Measurements from ENCODE around the gene RIPOR3. TPM values are rescaled to one million over a fixed set of nuclear protein-coding genes. Genes with fewer than 3 reads are reported as not detected.

RIPOR3 gene
- total RNA-seq, 1 donor from 2014 or later, result not detected

DNA sequence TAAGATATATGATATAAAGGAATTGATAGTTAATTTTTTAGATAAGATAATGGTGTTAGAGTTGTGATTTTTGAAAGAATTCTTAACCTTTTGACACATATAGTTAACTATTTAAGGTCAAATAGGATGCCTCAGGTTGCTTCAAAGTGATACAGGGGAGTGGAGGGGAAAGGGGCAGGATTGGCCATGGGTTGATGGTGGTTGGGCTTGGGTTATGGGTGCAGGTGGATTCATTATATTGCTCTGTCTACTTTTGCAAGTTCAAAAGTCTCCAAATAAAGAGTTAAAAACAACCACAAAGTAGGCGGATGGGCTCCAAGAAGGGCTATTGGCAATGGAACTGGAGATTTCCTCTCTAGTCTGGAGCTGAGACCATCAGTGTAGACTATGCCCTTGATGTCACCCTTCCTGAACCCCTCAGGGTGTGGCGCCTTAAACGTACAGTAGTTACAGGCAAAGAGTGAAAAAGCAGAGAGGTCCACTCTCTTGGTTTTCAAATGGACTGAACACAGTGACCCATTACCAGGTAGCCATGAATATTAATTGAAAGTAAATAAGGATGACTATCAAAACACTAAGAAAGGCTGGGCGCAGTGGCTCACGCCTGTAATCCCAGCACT lies 100.0 kb downstream of the RIPOR3 start:
- no peak for DNase-seq (ENCODE audit: low read depth, low spot score)

DNA sequence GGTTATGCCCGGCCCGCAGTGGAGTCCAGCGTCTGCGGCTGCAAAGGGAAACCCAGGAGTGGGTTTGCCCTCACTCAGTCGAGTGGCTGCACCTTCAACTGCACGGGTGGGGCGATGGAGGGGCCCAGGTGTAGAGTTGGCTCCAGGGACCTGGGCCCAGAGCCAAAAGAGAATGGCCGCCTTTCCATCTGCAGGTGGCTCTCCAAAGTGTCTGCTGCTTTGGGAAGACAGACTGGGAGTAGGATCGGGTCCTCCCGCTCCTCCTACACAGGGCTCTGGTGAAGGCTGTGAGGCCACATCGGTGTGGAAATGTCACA lies 101.0 kb downstream of the RIPOR3 start:
- no peak for DNase-seq (ENCODE audit: low read depth, low spot score)

DNA sequence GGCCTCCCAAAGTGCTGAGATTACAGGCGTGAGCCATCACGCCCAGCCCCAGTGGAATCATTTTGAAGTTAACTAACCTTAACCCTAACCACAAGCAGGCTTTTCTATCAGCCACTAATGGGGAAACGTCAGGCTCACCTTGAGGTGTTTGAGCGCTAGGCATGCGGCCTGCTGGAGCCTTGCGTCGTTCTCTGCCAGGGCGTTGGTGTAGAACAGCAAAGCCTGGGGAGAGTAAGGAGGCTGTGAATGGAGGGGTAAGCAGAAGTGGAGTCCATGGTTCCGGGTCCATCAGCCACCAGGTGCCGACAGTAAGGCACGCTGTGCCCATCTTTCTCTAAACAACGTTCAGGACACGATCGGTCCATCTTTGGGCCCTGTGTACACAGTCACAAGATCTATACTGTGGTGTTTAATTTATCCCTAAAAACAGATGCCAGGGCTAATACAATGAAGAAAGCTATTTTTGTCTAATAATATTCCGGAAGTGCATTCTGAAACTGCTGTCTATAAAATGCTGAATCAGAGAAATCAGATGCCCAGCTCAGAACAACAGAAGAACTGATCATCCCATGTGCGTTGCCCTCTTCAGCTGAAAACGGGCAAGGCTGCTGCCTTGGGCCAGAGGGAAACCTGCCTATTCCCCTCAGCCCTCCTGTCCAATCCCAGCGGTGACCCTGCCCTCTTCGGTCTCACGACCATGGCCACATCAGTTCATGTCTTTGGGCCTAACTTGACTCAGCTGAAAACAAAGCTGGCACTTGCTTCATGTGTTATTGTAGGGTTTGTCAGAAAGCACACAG lies 101.6 kb downstream of the RIPOR3 start:
- DNase-seq (ENCODE audit: low read depth, low spot score), result no peak

DNA sequence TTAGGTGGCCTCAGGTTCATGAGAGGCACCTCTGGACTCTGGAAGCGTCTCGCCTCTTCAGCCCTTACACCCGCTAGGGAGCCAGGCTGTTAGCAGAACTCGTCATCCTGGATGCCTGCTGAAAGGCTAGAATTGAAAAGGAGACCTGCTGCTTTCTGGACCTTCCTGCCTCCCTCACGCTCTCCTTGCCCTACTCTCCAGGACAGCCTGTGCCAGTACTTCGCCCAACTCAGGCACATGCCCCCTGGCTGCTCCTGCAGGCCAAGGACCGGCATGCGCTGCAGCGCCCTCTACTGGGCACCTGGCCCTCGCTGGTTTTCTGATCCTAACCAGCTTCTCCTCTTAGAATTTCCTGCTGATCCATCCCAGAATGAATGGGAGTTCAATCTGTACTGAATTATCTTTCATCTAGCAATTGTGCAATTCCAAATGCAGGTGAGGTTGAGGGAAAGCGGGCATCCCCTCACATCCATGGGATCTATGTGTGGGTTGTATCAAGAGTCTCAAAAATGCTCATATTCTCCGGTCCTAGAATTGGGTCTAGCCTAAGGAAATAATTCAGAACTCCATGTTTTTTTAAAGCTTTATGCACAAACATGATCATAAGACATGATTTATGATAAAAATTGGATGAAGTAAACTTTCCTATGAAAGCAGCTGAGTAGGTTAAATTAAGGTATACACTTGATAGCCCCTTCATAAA lies 103.2 kb downstream of the RIPOR3 start:
- no peak for DNase-seq (ENCODE audit: low read depth, low spot score)

DNA sequence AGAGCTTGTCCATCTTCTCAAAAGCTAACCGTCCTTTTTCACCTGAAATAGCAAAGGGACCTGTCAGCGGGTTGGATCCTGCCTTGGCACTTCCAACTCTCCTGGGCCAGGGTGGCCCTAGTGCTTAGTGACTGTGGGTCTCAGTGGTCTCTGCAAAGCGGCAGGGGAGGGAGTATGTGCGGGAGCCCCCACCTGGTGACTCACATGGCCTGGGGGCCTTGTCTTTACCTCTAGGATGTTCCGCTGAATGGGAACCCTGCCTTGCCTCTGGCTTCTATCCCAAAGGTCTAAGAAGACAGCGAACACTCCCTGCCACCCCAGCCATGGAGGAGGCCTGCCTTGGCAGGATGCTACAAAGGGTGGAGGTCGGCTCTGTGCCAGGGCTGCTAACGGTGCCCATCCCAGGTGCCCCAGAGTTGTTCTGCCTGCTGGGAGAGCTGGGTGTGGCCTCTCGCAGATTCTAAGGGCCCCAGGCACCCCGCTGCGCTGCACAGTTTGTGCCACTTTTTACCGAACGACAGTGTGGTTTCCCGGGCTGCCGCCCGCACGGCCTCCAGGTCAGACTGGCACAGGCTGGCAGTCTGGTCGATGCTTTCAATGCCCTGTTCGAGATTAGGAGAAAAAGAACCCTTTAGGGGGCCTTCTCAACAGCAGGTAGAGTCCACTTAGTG lies 103.9 kb downstream of the RIPOR3 start:
- no peak for DNase-seq (ENCODE audit: low read depth, low spot score)

DNA sequence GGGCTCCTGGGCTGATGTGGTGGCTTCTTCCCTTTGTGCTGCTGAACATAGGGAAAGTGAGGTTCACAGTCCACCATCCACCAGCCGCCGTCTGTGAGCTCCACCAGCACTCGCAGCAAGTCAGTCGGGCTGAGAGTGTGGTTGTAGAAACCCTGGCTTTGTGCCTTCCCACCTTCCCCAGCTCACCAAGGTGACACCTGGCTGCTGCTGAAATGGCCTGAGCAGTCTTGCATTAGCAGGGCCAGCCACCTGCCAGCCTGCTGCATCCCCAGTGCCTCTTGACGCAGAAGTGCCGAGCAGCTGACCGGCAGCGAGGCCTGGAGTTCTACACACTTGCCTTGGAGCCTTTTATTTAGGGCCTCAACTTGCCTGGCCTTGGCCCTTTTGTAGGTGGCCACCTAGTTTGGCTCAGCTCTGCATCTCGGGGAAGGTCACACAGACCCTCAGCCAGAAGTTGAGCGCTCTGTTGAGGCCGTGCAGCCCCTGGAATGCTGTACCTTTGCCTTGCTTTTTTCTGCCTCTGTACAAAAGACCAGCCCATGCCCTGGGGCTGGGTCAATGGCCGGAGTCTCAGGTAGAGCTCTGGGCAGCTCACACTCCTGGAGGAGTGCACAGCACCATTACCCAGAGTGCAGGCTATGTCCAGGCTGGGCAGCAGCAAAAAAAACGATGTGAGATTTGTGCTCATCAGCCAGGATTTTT lies 104.7 kb downstream of the RIPOR3 start:
- DNase-seq (ENCODE audit: low read depth, low spot score), result no peak

DNA sequence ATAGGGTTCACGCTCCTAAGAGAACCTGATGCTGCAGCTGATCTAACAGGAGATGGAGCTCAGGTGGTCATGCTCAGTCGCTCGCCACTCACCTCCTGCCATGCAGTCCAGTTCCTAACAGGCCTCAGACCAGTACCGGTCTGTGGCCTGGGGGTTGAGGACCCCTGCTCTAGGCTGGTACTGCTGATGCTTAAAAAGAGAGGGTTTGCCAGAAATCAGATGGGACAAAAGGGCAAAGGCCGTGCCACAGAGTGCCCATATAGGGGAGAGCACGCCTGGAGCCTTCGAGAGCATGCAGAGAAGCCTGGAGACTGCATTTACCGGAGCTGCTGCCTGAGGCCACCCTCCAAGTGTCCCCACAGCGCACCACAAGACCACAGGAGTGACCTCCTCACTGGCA lies 105.7 kb downstream of the RIPOR3 start:
- no peak for DNase-seq (ENCODE audit: low read depth, low spot score)

DNA sequence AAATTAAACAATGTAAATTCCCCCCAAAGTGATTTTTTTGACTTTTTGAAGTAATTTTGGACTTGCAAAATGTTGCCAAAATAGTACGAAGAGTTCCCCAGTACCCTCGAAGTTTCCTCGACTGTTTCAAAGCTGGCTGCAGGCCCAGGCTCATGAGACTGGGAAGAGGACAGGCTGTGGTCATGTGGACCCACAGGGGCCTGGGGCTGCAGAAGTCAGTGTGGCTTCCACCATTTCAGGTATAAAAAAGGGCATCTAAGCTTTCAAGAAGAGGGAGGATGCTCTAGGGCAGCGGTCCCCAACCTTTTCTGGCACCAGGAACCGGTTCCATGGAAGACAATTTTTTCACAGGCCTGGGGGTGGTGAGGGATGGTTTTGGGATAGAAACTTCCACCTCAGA lies 106.1 kb downstream of the RIPOR3 start:
- no peak for DNase-seq (ENCODE audit: low read depth, low spot score)

DNA sequence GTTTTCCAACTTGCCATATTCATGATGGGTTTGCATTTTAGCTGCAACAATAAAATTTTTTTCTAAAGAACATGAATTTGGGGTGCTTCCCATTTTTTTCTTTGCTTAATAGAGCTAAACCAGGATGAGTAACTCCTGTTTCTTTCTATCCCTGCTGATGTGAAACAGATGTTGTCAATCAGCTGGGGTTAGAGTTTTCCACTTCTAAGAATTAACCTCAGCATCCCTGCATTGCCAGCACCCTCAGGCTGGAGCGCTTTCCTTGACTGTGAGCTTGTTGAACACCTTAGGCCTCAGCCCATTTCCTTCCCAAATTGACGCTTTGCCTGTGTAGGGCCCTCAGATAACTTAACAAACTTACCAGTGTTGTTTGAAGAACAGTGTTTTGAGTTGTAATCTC lies 106.7 kb downstream of the RIPOR3 start:
- no peak for DNase-seq (ENCODE audit: low read depth, low spot score)

DNA sequence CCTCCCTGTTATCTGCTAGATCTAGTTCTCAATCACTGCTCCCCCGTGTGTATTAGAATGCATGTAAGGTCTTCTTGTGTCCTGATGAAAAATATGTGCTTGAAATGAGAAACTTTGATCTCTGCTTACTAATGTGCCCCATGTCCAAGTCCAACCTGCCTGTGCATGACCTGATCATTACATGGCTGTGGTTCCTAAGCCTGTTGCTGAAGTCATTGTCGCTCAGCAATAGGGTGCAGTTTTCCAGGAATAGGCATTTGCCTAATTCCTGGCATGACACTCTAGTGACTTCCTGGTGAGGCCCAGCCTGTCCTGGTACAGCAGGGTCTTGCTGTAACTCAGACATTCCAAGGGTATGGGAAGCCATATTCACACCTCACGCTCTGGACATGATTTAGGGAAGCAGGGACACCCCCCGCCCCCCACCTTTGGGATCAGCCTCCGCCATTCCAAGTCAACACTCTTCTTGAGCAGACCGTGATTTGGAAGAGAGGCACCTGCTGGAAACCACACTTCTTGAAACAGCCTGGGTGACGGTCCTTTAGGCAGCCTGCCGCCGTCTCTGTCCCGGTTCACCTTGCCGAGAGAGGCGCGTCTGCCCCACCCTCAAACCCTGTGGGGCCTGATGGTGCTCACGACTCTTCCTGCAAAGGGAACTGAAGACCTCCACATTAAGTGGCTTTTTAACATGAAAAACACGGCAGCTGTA lies 107.7 kb downstream of the RIPOR3 start:
- DNase-seq (ENCODE audit: low read depth, low spot score), result no peak

DNA sequence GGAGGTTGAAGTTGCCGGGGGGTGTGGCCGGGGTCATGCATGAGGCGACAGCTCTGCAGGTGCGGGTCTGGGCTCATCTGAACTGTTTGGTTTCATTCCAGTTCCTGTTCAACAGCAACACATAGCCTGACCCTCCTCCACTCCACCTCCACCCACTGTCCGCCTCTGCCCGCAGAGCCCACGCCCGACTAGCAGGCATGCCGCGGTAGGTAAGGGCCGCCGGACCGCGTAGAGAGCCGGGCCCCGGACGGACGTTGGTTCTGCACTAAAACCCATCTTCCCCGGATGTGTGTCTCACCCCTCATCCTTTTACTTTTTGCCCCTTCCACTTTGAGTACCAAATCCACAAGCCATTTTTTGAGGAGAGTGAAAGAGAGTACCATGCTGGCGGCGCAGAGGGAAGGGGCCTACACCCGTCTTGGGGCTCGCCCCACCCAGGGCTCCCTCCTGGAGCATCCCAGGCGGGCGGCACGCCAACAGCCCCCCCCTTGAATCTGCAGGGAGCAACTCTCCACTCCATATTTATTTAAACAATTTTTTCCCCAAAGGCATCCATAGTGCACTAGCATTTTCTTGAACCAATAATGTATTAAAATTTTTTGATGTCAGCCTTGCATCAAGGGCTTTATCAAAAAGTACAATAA lies 108.6 kb downstream of the RIPOR3 start:
- DNase-seq (ENCODE audit: low read depth, low spot score), result no peak

DNA sequence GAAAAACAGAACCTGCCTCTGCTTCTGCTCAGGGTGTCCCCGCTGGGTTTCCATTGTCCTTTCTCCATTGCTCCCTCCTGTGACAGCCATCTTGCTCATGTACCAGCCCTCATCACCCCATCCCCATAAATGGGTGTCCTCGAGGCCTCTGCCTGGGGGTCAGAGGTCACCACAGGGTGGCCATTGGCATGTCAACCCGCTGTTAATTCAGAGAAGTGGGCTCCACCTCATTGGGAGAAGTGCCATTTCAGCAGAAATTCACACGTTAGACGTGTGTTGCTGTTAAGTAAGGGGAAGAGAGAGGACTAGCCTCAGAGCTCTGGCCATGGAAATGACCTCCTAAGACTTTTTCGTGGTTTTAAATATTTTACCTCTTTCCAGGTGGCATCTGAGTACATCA lies 109.2 kb downstream of the RIPOR3 start:
- DNase-seq (ENCODE audit: low read depth, low spot score), result no peak

DNA sequence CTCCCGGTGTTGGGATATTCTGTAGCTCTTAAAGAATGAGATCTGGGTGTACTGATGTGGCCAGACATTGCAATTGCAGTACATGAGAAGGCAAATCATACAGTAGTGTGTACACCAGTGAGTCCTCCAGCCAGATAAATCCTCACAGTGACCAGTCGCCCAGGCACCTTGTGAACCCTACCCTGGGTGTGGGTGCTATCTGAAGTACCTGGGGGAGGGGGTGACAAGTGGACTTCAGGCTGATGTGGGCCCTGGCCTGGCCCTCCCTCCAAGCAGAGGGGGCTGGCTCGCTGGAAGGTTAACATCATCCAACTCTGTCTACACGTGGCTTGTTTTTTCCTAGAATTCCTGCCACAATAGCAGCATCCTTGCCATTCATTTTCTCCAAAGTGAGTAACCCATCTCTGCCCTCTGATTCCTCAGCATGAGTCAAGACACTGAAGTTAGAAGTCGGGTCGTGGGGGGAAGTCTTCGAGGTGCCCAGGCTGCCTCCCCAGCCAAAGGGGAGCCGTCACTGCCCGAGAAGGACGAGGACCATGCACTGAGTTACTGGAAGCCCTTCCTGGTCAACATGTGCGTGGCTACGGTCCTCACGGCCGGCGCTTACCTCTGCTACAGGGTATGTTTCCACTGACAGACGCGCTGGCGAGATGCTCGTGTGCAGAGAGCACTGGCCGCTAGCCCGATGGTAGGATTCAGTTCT lies 110.3 kb downstream of the RIPOR3 start:
- DNase-seq (ENCODE audit: low read depth, low spot score), result no peak

DNA sequence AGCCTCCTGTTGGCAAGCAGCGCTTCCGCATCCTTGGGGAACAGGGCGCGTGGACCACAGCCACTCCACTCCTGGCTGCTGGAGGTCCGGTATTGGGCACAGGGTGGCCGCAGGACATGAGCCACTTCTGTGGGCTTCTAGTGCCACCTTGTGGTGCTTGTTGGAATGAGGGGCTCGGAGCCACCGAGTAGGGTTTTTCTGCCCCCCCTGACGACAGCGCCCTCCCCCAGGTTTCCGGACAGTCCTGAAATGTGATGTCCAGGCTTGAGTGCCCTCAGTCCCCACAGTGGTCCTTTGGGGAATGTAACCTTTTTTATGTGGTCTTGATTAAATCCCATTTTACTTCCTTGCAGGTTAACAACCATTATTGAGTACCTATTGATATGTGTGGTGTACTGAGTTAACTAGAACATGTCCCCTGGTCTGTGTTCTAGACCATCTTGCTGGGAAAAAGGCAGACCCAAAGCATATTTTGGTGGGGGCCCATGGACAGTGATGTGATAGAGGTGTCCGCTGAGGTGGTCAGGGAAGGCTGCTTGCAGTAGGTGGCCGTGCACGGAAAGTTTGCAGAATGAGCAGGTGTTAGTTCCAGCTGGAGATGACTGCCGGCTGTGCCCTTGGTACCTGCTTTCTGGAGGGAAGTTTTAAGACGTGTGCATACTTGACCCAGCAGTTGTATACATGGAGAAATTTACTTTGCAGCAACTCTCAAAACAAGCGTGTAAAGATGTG lies 111.2 kb downstream of the RIPOR3 start:
- DNase-seq (ENCODE audit: low read depth, low spot score), result no peak

DNA sequence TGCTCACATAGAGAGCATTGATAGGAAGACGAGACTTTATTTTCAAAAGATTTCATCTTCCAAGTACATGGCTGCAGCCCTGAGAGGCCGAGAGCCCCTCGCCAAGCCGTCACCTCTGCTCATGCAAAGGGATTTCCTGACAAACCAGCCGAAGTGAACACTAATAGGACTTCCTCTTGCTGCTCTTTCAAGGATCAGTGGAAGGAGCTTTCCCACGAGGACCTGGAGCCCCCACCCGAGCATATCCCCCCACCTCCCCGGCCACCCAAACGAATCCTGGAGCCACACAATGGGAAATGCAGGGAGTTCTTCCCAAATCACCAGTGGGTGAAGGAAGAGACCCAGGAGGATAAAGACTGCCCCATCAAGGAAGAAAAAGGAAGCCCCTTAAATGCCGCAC lies 111.8 kb downstream of the RIPOR3 start:
- DNase-seq (ENCODE audit: low read depth, low spot score), result no peak

DNA sequence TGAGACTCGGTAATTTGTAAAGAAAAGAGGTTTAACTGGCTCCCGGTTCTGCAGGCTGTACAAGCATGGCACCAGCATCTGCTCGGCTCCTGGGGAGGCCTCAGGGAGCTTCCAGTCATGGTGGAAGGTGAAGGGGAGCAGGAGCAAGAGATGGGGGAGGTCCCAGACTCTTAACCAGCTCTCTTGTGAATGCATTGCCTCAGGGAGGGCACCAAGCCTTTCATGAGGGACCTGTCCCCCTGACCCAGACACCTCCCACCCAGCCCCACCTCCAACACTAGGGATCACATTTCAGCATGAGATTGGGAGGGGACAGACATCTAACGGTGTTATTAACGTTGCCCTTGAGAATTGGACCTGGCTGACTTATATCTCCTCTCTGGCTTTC lies 112.6 kb downstream of the RIPOR3 start:
- no peak for DNase-seq (ENCODE audit: low read depth, low spot score)

DNA sequence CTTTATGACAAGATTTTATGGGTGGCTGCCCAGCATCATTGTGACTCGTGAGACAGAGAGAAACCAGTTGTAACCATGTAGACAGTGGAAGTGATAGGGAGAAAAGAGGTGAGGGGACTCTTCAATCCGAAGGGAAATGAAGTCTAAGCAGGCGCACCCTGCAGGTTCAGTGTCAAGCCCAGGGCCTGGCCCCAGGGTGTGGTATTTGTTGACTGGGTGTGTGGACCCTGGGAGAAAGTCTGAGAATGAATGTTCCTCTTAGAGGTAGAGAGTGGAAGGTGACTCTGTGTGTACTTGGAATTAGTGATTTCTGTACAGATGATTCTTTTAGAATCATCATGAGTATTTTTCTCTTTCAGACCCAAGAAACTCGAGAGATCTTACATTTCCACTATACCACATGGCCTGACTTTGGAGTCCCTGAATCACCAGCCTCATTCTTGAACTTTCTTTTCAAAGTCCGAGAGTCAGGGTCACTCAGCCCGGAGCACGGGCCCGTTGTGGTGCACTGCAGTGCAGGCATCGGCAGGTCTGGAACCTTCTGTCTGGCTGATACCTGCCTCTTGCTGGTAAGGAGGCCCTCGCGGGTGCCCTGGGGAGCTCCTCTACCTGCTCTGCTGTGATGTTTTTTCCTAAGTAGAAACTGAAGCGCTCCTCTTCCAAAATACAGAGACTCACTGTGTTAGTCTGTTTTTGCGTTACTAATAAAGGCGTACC lies 113.1 kb downstream of the RIPOR3 start:
- no peak for DNase-seq (ENCODE audit: low read depth, low spot score)

DNA sequence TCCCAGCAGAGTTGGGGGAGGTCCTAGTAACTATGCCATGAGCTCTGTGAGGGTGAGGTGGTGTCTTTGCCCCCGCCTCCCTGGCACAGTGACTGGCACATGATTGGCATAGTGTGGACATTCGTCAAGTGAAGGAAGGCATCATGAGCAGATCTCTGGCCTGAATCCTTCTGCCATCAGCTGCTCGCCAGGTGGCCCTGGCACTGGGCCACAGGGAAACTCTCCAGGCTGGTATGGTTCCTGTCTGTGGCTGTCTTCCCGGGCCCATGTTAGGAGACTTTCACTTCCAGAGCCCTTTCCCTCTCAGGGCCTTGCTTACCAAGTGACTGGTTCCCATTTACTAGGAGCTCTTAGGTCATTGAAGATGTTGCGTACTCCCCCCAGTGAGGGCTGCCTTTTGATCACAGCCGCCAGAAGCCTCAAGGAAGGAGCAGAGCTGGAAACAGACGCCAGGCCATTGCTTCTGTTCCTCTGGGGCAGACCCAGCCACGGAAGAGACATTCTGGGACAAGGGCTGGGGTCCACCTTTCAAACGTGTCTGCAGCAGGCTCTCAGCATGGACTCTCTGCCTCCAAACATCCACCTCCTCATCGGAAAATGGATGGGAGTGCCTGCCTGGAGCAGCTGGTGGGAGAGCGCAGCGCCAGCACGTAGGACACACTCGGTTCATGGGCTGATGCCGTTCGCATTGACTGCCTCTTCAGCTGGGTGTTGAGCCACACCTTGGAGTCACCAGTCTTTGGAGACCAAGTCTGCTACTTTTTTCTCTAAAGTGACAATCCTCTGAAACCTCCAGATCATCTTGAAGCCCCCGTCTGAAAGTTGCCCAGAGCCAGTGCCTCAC lies 113.9 kb downstream of the RIPOR3 start:
- no peak for DNase-seq (ENCODE audit: low read depth, low spot score)
